ENCODE data around the gene FNDC11. TPM values are rescaled to one million over a fixed set of nuclear protein-coding genes. Genes with fewer than 3 reads are reported as not detected.

Gene FNDC11
- total and polyA plus RNA-seq, 3 experiments from 2014 or later, result 0.13 to 0.26 TPM; not detected in 1

DNA sequence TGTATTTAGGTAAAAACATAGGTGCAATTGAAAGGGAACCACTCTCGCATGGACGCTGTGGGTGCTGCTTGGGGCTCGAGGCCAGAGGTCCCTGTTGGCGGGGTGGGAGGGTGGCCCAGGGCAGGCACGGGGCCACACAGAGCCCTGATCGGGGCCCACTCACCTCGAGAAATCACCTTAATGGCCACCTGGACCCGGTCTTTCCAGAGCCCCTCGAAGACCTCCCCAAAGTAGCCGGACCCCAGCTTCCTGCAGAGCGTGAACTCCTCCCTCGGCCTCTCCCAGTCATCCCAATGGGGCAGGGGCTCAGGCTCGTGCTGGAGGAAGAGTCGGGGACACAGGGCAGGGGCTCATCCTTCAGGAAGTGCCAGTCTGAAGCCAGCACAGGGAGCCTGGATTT lies 20.6 kb upstream of the FNDC11 start:
- Histone ChIP-seq H3K27ac (ENCODE audit: low read depth, low read length) (no peak overlapping the region), H3K9me3 (ENCODE audit: low read length) (no peaks in the 10 kb centered on the region), H3K4me3 (ENCODE audit: low read length) (no peak overlapping the region), H3K36me3 (ENCODE audit: insufficient read depth, low read length) (no peaks in the 10 kb centered on the region), H3K27me3 (ENCODE audit: insufficient read depth, low read length, poor library complexity, severe bottlenecking) (no peaks in the 10 kb centered on the region), H3K4me1 (ENCODE audit: insufficient read depth, low read length) (peaks cover 16% of the 10 kb centered on the region)
- no peak for DNase-seq
- Mint-ChIP-seq H3K27ac (no peak overlapping the region), H3K4me3 (no peak overlapping the region), H3K4me1 (peaks cover 3 to 14% (median 5%) of the 10 kb centered on the region in 3 donors), H3K36me3 (peaks cover 0 to 1% (median 0%) of the 10 kb centered on the region in 3 donors), H3K9me3 (no peaks in the 10 kb centered on the region), H3K27me3 (peaks cover 0 to 1% of the 10 kb centered on the region in 2 donors)
- ChIA-PET CTCF (no interaction called here), POLR2A (interaction anchor here (0.7 kb wide), 1 partner anchor 266 kb away, joined by 3 read pairs; no protein-coding TSS in a partner anchor)

DNA sequence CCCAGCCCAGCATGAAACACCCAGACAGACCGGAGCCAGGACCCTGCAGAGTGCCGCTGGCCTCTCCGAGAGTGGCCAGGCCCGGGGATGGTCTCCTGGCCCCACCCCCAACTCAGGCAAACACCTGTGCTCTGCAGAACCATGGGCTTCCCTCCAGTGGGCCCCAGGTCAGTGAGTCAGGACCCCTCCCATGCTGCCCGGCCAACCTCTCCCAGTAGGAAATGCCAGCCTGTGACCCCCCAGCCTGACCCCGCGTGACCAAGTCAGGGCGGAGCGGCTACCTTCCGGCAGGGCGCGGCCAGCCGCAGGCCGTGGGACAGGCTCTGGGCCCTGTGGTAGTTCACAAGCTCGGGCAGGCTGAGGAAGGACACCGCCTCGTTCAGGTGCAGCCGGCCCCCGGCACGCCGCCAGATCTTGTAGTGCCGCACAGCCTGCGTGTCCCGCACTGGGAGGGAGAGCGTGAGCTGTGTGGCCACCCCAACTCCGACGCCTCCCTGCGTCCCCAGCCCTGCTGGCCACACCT lies 20.0 kb upstream of the FNDC11 start:
- no peak overlapping the region for H3K27ac Mint-ChIP-seq
- H3K4me1 Mint-ChIP-seq, result peaks cover 3 to 18% (median 5%) of the 10 kb centered on the region in 3 donors
- H3K27me3 ChIP-seq (ENCODE audit: insufficient read depth, low read length, poor library complexity, severe bottlenecking), result no peaks in the 10 kb centered on the region
- CTCF ChIA-PET, result interaction anchor here (1.1 kb wide), 1 partner anchor 11 kb away, joined by 3 read pairs; no protein-coding TSS in a partner anchor
- no peak overlapping the region for H3K27ac ChIP-seq (ENCODE audit: low read depth, low read length)
- peaks cover 22% of the 10 kb centered on the region for H3K4me1 ChIP-seq (ENCODE audit: insufficient read depth, low read length)
- peak in 1 of 5 donors; percentile 47 for DNase-seq
- no peak overlapping the region for H3K4me3 Mint-ChIP-seq
- H3K36me3 Mint-ChIP-seq, result peaks cover 0 to 1% (median 0%) of the 10 kb centered on the region in 3 donors
- no peak overlapping the region for H3K4me3 ChIP-seq (ENCODE audit: low read length)
- POLR2A ChIA-PET, result interaction anchor here (0.7 to 0.9 kb wide), 2 partner anchors 11 to 265 kb away, joined by 3 read pairs; no protein-coding TSS in a partner anchor
- H3K36me3 ChIP-seq (ENCODE audit: insufficient read depth, low read length), result no peaks in the 10 kb centered on the region
- H3K9me3 Mint-ChIP-seq, result no peaks in the 10 kb centered on the region
- no peaks in the 10 kb centered on the region for H3K9me3 ChIP-seq (ENCODE audit: low read length)
- H3K27me3 Mint-ChIP-seq, result peaks cover 0 to 1% of the 10 kb centered on the region in 2 donors

DNA sequence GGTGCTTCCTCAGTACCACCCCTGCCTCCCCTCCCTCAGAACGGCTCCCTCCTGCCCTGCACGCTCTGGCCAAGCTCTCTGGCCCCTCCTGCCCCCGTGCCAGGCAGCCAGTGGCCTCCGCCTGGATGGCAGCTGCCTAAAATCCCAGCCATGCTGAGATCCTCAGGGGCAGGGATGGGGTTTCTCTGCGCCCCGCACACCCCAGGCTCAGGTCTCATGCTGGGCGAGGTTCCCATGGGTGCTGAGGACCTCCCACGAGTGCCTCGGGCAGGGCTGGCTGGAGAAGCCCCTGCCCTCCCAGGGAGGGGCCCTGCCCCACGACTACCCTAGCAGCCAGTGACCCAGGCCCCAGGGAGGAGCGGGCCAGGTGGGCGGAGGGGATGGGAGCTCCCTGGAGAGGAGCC lies 19.5 kb upstream of the FNDC11 start:
- DNase-seq, result peak in 1 of 5 donors; percentile 46
- H3K4me3 Mint-ChIP-seq, result no peak overlapping the region
- Histone ChIP-seq H3K4me1 (ENCODE audit: insufficient read depth, low read length) (peaks cover 23% of the 10 kb centered on the region), H3K36me3 (ENCODE audit: insufficient read depth, low read length) (no peaks in the 10 kb centered on the region), H3K9me3 (ENCODE audit: low read length) (no peaks in the 10 kb centered on the region), H3K4me3 (ENCODE audit: low read length) (no peak overlapping the region), H3K27me3 (ENCODE audit: insufficient read depth, low read length, poor library complexity, severe bottlenecking) (no peaks in the 10 kb centered on the region), H3K27ac (ENCODE audit: low read depth, low read length) (no peak overlapping the region)
- H3K27me3 Mint-ChIP-seq, result peaks cover 0 to 1% of the 10 kb centered on the region in 2 donors
- H3K9me3 Mint-ChIP-seq, result no peaks in the 10 kb centered on the region
- H3K4me1 Mint-ChIP-seq, result peaks cover 3 to 18% (median 5%) of the 10 kb centered on the region in 3 donors
- H3K36me3 Mint-ChIP-seq, result peaks cover 0 to 1% (median 0%) of the 10 kb centered on the region in 3 donors
- H3K27ac Mint-ChIP-seq, result no peak overlapping the region
- CTCF ChIA-PET, result interaction anchor here (1.1 kb wide), 1 partner anchor 12 kb away, joined by 3 read pairs; no protein-coding TSS in a partner anchor
- POLR2A ChIA-PET, result interaction anchor here (0.9 kb wide), 1 partner anchor 11 kb away, joined by 3 read pairs; no protein-coding TSS in a partner anchor

DNA sequence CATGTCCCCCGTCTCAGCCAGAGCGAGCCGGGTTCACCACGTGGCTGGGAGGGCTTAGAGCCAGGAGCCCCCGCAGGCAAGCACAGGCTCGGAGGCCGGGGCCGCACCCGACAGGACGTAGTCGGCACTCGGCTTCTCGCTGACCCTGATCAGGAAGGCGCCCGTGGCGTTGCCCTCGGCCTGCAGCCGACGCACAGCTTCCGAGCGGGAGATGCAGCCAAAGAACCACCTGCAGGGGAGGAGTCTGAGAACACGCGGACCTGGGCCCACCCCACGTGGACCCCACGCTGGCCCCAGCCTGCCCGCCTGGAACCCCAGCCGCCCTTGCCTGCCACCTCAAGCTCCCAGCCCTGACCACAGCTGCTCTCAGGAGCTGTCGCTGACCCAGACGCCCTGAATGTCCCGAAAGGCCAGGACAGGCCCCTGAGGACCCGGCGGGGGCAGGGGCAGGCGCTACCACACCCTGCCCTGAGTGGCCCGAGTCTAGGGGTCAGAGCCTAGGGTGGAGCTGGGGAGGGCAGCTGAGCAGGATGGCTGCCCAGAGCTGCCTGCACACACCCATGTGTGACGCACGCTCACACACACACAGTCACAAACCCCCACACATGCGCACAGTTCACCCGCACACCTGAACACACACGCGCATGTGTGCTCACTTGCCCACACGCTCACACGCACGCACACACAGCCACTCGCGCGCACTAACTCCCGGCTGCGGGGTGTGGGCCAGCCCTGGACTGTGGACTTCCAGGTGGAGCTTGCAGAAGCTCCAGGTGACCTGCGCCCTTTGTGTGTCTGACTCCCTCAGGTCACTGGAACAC lies 18.9 kb upstream of the FNDC11 start:
- Mint-ChIP-seq H3K9me3 (no peaks in the 10 kb centered on the region), H3K4me3 (no peak overlapping the region), H3K27ac (no peak overlapping the region), H3K4me1 (peaks cover 3 to 18% (median 5%) of the 10 kb centered on the region in 3 donors), H3K36me3 (peaks cover 0 to 1% (median 0%) of the 10 kb centered on the region in 3 donors), H3K27me3 (peaks cover 0 to 1% of the 10 kb centered on the region in 2 donors)
- H3K4me1 ChIP-seq (ENCODE audit: insufficient read depth, low read length), result peaks cover 23% of the 10 kb centered on the region
- H3K36me3 ChIP-seq (ENCODE audit: insufficient read depth, low read length), result no peaks in the 10 kb centered on the region
- H3K4me3 ChIP-seq (ENCODE audit: low read length), result no peak overlapping the region
- POLR2A ChIA-PET, result interaction anchor here (0.9 kb wide), 1 partner anchor 12 kb away, joined by 3 read pairs; no protein-coding TSS in a partner anchor
- peak in 1 of 5 donors; percentile 54 for DNase-seq
- H3K27ac ChIP-seq (ENCODE audit: low read depth, low read length), result no peak overlapping the region
- no peaks in the 10 kb centered on the region for H3K27me3 ChIP-seq (ENCODE audit: insufficient read depth, low read length, poor library complexity, severe bottlenecking)
- CTCF ChIA-PET, result interaction anchor here (0.6 to 2.3 kb wide), 3 partner anchors 12 to 97 kb away, joined by 3 to 6 read pairs (median 3); no protein-coding TSS in a partner anchor
- no peaks in the 10 kb centered on the region for H3K9me3 ChIP-seq (ENCODE audit: low read length)

DNA sequence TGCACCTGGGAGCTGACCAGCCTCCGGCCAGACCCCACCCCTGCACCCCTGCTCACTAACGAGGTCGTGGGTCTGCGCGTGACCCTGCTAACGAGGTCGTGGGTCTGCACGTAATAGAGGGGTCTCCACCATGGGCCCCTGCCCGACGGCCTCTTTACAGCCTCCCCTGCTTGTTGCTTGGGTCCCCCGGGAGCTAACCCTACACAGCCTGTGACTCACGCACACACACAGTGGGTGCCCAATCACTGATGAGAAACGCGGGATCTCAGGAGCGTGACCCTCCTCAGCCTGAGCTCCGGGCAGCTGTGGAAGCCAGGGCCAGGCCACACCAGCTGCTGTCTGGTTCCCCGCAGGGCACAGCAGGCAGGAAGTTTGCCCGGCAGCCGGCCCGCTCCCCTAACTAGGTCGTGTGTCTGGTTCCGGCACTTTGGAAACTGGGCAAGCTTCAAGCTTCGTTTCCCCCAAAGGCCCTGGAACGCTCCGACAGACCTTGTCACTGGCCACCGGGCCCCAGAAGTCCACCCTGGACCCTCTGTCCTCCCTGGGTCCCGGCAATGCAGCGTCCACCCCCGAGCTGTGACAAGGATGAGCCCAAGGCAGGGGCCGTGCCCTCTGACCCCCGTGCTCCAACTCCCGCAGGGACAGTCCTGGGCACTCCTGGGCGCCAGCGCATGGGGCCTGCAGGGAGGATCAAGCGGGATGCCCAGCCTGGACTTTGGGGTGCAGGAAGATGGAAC lies 17.6 kb upstream of the FNDC11 start:
- Mint-ChIP-seq H3K27me3 (peaks cover 0 to under 1% of the 10 kb centered on the region in 2 donors), H3K36me3 (peaks cover 0 to 1% (median 0%) of the 10 kb centered on the region in 3 donors), H3K4me1 (peaks cover 3 to 18% (median 5%) of the 10 kb centered on the region in 3 donors), H3K9me3 (no peaks in the 10 kb centered on the region), H3K27ac (peak overlapping the region in 2 of 8 donors; percentile 21 to 54), H3K4me3 (peak overlapping the region in 3 of 7 donors; percentile 66 to 87 (median 68))
- peaks cover 23% of the 10 kb centered on the region for H3K4me1 ChIP-seq (ENCODE audit: insufficient read depth, low read length)
- no peaks in the 10 kb centered on the region for H3K36me3 ChIP-seq (ENCODE audit: insufficient read depth, low read length)
- H3K27me3 ChIP-seq (ENCODE audit: insufficient read depth, low read length, poor library complexity, severe bottlenecking), result no peaks in the 10 kb centered on the region
- CTCF ChIA-PET, result interaction anchor here (1.1 to 3.6 kb wide), 13 partner anchors 10 to 503 kb away, joined by 3 to 35 read pairs (median 6); partner anchors contain the start of genes LIME1 and PPDPF
- no peaks in the 10 kb centered on the region for H3K9me3 ChIP-seq (ENCODE audit: low read length)
- H3K4me3 ChIP-seq (ENCODE audit: low read length), result no peak overlapping the region
- DNase-seq, result peak in 1 of 5 donors; percentile 48
- no peak overlapping the region for H3K27ac ChIP-seq (ENCODE audit: low read depth, low read length)
- POLR2A ChIA-PET, result interaction anchor here (0.6 to 2.7 kb wide), 4 partner anchors 13 to 543 kb away, joined by 3 to 31 read pairs (median 6); partner anchors contain the start of genes PPDPF and RGS19

DNA sequence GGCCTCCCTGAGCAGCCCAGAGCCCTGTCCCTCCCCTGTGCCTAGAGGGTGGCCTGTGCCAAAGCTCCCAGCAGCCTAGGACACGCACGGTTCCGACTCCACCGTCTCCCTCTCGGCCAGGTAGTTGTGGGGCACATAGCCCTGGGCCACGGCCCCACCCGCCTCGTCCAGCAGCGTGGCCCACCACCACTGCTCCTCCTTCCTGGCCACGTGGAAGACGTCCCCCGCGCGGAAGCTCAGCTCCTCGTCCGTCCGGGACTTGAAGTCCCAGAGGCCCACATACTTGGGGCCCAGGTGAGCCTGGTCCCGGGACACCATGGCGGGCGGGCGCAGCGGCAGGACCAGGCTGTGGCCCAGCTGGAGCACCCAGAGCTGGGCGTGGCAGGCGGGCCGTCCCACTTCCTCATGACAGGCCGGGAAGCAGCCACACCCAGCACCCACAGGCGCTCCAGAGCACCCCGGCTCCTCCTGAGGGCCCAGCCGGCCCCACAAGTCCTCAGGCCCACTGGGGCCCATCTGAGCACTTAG lies 16.9 kb upstream of the FNDC11 start, which contains the start of gene PTK6:
Gene PTK6 (minus strand): TSS at position 380 of the 528 bp plus-strand sequence. CDS start 62 bp downstream, at position 318.
- H3K27me3 Mint-ChIP-seq, result no peaks in the 10 kb centered on the region
- H3K27ac Mint-ChIP-seq, result peak within 1 kb of the TSS; percentile 21 to 85 (median 69)
- CTCF ChIA-PET, result interaction anchor here (0.6 to 3.7 kb wide), 47 partner anchors 8 to 584 kb away, joined by 3 to 35 read pairs (median 5); partner anchors contain the start of genes ARFRP1, GMEB2, HELZ2 and LIME1
- peak within 1 kb of the TSS; percentile 36 to 87 (median 71) for H3K4me3 Mint-ChIP-seq
- peak within 1 kb of the TSS; percentile 43 for H3K27ac ChIP-seq (ENCODE audit: low read depth, low read length)
- no peaks in the 10 kb centered on the region for H3K9me3 Mint-ChIP-seq
- H3K36me3 ChIP-seq (ENCODE audit: insufficient read depth, low read length), result no peaks in the 10 kb centered on the region
- POLR2A ChIA-PET, result interaction anchor here (0.6 to 2.7 kb wide), 12 partner anchors 8 to 542 kb away, joined by 3 to 31 read pairs (median 3); partner anchors contain the start of genes HELZ2, PPDPF, RGS19 and TPD52L2
- H3K4me1 Mint-ChIP-seq, result peaks cover 3 to 18% (median 3%) of the 10 kb centered on the region in 3 donors
- H3K27me3 ChIP-seq (ENCODE audit: insufficient read depth, low read length, poor library complexity, severe bottlenecking), result no peaks in the 10 kb centered on the region
- no peaks in the 10 kb centered on the region for H3K9me3 ChIP-seq (ENCODE audit: low read length)
- peaks cover 23% of the 10 kb centered on the region for H3K4me1 ChIP-seq (ENCODE audit: insufficient read depth, low read length)
- peak within 1 kb of the TSS; percentile 62 for H3K4me3 ChIP-seq (ENCODE audit: low read length)
- peaks cover 0 to 1% (median 0%) of the 10 kb centered on the region in 3 donors for H3K36me3 Mint-ChIP-seq
- DNase-seq, result peak in 2 of 5 donors; percentile 16
